GM18909 (cell line): ENCODE data around the gene FYB1.

Experiments used
- ATAC-seq: cut with Tn5 transposase; IDR thresholded peaks from one replicate; pipeline ENCODE4 v1.9.1; 2021; ENCODE audit warnings: mild to moderate bottlenecking; ENCODE audit not compliant: unreplicated experiment, poor library complexity

The FYB1 gene

GRCh38 chr5:39137391-39137790 is 82.0 kb downstream of the FYB1 start:
- ATAC-seq: no peak

- ATAC-seq: no peak
Measured at GRCh38 chr5:39132792-39133191, 86.6 kb downstream of the FYB1 start.

- no peak for ATAC-seq
Measured at GRCh38 chr5:39132128-39132447, 87.3 kb downstream of the FYB1 start.

GRCh38 chr5:39131210-39132127 is 87.9 kb downstream of the FYB1 start:
- ATAC-seq: no peak

- ATAC-seq: no peak
Measured at GRCh38 chr5:39130716-39131115, 88.6 kb downstream of the FYB1 start.

- ATAC-seq: no peak
Measured at GRCh38 chr5:39121922-39122321, 97.4 kb downstream of the FYB1 start.

- ATAC-seq: no peak
Measured at GRCh38 chr5:39121315-39121714, 98.0 kb downstream of the FYB1 start.

GRCh38 chr5:39120052-39120420 is 99.3 kb downstream of the FYB1 start:
- ATAC-seq: no peak

GRCh38 chr5:39119404-39120051 is 99.8 kb downstream of the FYB1 start:
- ATAC-seq: no peak

GRCh38 chr5:39118638-39119037 is 100.7 kb downstream of the FYB1 start:
- ATAC-seq: no peak

- no peak for ATAC-seq
Measured at GRCh38 chr5:39117401-39117800, 102.0 kb downstream of the FYB1 start.

- ATAC-seq: no peak
Measured at GRCh38 chr5:39116344-39117170, 102.8 kb downstream of the FYB1 start.

- no peak for ATAC-seq
Measured at GRCh38 chr5:39115644-39116343, 103.6 kb downstream of the FYB1 start.

- no peak for ATAC-seq
Measured at GRCh38 chr5:39114155-39114554, 105.2 kb downstream of the FYB1 start.

GRCh38 chr5:39113354-39113953 is 105.9 kb downstream of the FYB1 start:
- no peak for ATAC-seq

GRCh38 chr5:39109606-39110005 is 109.8 kb downstream of the FYB1 start:
- ATAC-seq: no peak

- ATAC-seq: no peak
Measured at GRCh38 chr5:39108987-39109386, 110.4 kb downstream of the FYB1 start.

- ATAC-seq: no peak
Measured at GRCh38 chr5:39107350-39107749, 112.0 kb downstream of the FYB1 start.

GRCh38 chr5:39106322-39106721 is 113.0 kb downstream of the FYB1 start:
- no peak for ATAC-seq

GRCh38 chr5:39104221-39104620 is 115.1 kb downstream of the FYB1 start:
- no peak for ATAC-seq
